HUES48 (cell line): Measurements from ENCODE around the gene SVBP.
A peak's percentile ranks its signal among the peaks of the same experiment; 100 is the strongest.
"Not testable (repeated sequence)": the region's sequence is repeated elsewhere in the genome, so short reads cannot be mapped to it uniquely, and the experiment has no call there.

Experiments
- H3K27ac ChIP-seq: one replicate; pipeline ENCODE4 v1.7.0; 2013; ENCODE audit warnings: low read depth, low read length, inconsistent platforms
- H3K27me3 ChIP-seq: 2 replicates; pipeline ENCODE4 v1.6.1; 2013; ENCODE audit warnings: mild to moderate bottlenecking, low read length; ENCODE audit not compliant: control insufficient read depth, insufficient read depth
- H3K36me3 ChIP-seq: 2 replicates; pipeline ENCODE4 v1.6.1; 2013; ENCODE audit warnings: low read length; ENCODE audit not compliant: control insufficient read depth, insufficient read depth
- H3K4me1 ChIP-seq: 2 replicates; pipeline ENCODE4 v1.6.1; 2013; ENCODE audit warnings: mild to moderate bottlenecking, low read length; ENCODE audit not compliant: control insufficient read depth, insufficient read depth
- H3K4me3 ChIP-seq: 2 replicates; pipeline ENCODE4 v1.5.1; 2013; ENCODE audit warnings: mild to moderate bottlenecking, low read depth, low read length
- H3K9ac ChIP-seq: 2 replicates; pipeline ENCODE4 v1.6.1; 2013; ENCODE audit warnings: mild to moderate bottlenecking, low read depth, low read length, moderate library complexity
- H3K9me3 ChIP-seq: 2 replicates; pipeline ENCODE4 v1.6.1; 2013; ENCODE audit warnings: low read length; ENCODE audit not compliant: control insufficient read depth, insufficient read depth

SVBP gene

DNA sequence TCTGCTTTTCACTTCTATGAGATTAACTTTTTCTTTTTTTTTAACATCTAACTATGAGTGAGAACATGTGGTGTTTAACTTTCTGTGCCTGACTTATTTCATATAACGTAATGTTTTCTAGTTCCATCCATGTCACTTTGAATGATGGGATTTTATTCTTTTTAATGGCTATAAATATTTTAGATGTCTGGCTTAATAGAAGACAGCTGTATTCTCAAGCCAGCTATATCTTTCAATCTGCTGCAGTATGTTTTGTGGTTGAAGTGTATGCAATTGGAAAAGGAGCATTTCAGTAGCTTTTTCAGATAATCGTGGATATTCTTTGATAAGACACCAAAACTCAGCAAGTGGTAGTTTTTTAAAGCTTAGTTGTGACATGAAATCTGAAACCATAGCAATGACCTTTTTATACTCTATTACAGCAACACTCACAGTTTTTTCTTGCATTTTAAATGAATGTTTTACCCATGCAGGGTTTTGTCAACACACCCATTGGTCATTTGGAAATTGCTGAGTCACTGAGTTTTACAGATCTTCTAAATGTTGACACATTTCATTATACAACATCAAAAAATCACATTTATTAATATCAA lies 5.7 kb upstream of the SVBP start:
- no peaks in the 10 kb centered on the region for H3K27me3 ChIP-seq
- H3K9ac ChIP-seq, result no peak overlapping the region
- H3K9me3 ChIP-seq, result no peaks in the 10 kb centered on the region
- no peak overlapping the region for H3K4me3 ChIP-seq
- no peak overlapping the region for H3K27ac ChIP-seq
- H3K4me1 ChIP-seq, result no peaks in the 10 kb centered on the region
- no peaks in the 10 kb centered on the region for H3K36me3 ChIP-seq

DNA sequence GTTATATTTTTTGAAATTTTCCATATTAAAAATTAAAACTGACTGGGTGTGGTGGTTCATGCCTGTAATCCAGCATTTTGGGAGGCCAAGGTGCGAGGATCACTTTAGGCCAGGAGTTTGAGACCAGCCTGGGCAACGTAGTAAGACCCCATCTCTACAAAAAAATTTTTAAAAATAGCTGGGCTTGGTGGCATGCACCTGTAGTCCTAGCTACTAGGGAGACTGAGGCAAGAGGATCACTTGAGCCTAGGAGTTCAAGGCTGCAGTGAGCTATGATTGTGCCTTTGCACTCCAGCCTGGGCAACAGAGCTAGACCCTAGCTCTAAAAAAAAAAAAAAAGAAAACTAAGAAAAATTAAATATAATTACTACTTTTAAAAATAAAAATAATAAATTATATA lies 4.5 kb upstream of the SVBP start:
- Histone ChIP-seq H3K9me3 (no peaks in the 10 kb centered on the region), H3K9ac (no peak overlapping the region), H3K4me1 (peaks cover 3% of the 10 kb centered on the region; the same call in 1 of the 2 replicates), H3K27me3 (no peaks in the 10 kb centered on the region), H3K36me3 (no peaks in the 10 kb centered on the region), H3K27ac (no peak overlapping the region), H3K4me3 (no peak overlapping the region)

DNA sequence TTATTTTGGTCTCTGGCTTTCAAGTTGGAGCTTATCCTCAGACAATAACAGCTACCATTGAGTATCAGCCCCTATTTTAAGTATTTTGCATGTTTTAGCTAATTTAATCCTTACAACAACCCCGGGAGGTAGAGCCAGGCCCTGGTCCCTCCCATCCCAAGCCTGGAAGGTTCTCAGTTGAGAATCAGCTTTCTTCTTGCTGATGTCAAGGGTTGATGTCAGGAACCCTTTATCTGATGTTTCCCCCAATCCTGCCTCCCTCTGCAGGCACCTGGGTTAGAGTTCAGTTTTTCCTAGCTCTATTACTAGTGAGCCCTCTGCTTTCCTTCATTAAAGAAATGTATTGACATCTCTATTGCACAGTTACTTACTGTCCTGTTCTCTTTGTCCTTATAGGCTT lies 3.6 kb upstream of the SVBP start:
- Histone ChIP-seq H3K27me3 (no peaks in the 10 kb centered on the region), H3K4me1 (peaks cover 7% of the 10 kb centered on the region), H3K4me3 (no peak overlapping the region), H3K9me3 (no peaks in the 10 kb centered on the region), H3K9ac (no peak overlapping the region), H3K36me3 (no peaks in the 10 kb centered on the region), H3K27ac (no peak overlapping the region)

DNA sequence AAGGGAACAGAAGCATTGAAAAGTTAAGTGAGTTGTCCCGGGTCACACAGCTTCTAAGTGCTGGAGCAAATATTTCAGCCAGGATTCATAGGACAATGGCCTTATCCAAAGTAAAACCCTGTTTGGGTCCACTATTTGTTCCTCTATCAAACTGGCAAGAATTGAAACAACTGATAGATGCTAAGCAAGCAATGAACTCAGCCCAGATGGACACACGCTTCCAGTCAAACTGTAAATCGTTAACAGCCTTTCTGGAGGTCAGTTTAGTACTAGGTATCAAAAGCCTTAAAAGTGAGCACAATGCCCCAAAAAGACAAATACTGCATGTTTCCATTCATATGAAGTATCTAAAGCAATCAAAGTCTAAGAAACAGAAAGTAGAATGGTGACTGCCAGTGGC lies 779 bp upstream of the SVBP start:
- Histone ChIP-seq H3K27me3 (no peaks in the 10 kb centered on the region), H3K9ac (no peak overlapping the region), H3K36me3 (no peaks in the 10 kb centered on the region), H3K4me1 (peaks cover 9% of the 10 kb centered on the region), H3K4me3 (no peak overlapping the region), H3K9me3 (no peaks in the 10 kb centered on the region), H3K27ac (no peak overlapping the region)

DNA sequence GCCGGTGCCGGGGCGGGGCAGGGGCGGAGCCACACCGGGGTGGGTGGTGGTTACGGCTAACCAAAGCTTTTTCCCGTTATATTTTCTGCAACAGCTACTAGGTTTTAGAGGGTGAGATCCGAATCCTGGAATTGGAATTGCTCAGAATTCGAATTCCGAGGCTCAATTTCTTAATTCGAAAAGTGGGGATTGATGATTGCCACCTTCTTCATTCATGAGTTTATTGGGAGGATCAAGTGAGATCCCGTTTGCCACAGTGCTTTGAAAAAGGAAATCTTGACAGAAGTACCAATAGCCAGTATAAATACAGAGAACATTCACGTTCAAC lies 207 bp upstream of the SVBP start:
- peaks cover 9% of the 10 kb centered on the region for H3K4me1 ChIP-seq
- peak overlapping the region; percentile 61 for H3K4me3 ChIP-seq
- no peaks in the 10 kb centered on the region for H3K27me3 ChIP-seq
- H3K27ac ChIP-seq, result peak overlapping the region; percentile 100
- H3K9ac ChIP-seq, result no peak overlapping the region
- no peaks in the 10 kb centered on the region for H3K36me3 ChIP-seq
- no peaks in the 10 kb centered on the region for H3K9me3 ChIP-seq

DNA sequence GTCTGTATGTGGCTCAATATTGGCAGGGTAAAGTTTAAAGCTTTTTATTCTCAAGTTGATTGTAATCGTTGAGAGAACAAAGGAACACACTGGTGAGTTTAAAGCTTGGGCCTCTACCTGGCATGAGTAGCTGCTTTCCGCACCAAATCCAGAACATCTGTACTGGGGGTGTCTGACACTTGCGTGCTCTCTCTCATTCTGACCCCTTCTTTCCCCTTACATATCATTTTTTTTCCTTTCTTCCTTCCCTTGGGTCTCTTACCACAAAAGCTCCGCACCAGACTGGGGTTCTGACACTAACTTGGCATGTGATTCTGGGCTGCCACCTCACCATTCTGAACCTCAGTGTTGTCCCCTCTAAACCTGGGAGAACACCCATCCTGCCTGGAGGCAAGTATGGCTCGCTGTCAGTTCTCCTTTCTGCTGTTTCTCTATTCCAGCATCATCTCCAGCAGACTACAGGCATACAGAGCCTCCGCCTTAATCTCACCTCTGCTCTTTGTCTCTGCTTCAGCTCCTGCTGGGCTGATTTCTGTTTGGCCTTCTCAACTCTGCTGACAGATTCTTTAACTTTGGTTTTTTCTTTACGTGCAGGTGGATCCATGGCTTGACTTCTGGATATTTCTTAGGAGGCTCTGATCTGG lies 1.1 kb downstream of the SVBP start:
- H3K4me3 ChIP-seq, result peak overlapping the region; percentile 90
- no peaks in the 10 kb centered on the region for H3K9me3 ChIP-seq
- no peaks in the 10 kb centered on the region for H3K27me3 ChIP-seq
- peaks cover 9% of the 10 kb centered on the region for H3K4me1 ChIP-seq
- no peaks in the 10 kb centered on the region for H3K36me3 ChIP-seq
- H3K27ac ChIP-seq, result peak overlapping the region; percentile 100
- peak overlapping the region; percentile 80; the same call in 1 of the 2 replicates for H3K9ac ChIP-seq

DNA sequence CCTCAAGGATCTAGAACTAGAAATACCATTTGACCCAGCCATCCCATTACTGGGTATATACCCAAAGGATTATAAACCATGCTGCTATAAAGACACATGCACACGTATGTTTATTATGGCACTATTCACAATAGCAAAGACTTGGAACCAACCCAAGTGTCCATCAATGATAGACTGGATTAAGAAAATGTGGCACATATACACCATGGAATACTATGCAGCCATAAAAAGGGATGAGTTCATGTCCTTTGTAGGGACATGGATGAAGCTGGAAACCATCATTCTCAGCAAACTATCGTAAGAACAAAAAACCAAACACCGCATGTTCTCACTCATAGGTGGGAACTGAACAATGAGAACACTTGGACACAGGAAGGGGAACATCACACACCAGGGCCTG lies 2.4 kb downstream of the SVBP start:
- not testable (repeated sequence) for H3K27me3 ChIP-seq, H3K4me3 ChIP-seq, H3K9ac ChIP-seq, H3K9me3 ChIP-seq, H3K27ac ChIP-seq, H3K36me3 ChIP-seq, H3K4me1 ChIP-seq

DNA sequence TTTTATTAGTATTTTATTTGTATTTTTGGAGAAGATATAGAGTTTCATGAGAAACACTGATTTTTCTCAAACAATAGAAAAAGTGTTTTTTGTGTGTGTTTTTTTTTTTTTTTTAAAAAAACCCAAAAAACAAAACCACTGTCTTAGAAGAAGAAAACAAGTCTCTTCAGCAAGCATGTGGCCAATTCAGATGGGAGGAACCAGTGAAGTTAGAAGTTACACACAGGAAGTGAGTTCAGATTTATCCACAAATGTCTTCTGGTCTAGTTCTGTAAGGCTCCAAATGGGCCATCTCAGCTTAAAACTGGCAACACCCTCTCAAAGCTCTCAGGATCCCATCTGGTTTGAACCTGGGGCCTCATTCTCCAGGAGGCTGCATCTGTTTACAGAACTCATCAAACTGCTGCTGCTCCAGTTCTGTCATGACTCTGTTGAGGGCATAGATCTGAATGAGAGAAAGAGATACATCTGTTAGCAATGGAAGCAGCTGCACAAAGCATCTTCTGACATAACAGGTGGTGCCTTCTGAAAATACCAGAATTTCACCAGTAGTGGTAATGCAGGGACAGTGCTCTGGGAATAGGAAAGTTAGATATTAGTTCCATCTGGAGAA lies 10.0 kb downstream of the SVBP start:
- Histone ChIP-seq H3K9me3 (0 out of 2 replicates have a peak, but pooled peaks cover 6% of the 10 kb centered on the region), H3K4me1 (no peaks in the 10 kb centered on the region), H3K4me3 (no peak overlapping the region), H3K36me3 (no peaks in the 10 kb centered on the region), H3K27me3 (no peaks in the 10 kb centered on the region), H3K27ac (no peak overlapping the region), H3K9ac (no peak overlapping the region)

DNA sequence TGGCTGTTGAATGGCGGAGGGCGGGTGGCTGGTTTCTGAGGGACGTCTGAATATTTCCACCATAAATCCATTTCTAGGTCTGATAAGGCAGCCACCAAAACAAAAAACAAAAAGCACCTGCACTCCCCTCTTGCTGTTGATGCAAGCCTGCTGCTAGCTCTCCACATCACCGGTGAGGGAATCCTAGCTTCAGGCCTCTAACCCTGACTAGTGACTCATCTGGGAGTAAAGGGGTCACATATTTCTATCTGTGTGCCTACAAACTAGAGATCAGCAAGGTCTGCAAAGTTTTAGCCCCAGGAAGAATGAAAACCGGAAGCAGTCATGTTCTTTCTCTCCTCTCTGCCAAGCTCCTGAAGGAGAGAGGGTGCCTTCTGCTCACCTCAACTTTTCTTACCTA lies 10.6 kb downstream of the SVBP start:
- Histone ChIP-seq H3K9ac (no peak overlapping the region), H3K4me1 (no peaks in the 10 kb centered on the region), H3K36me3 (no peaks in the 10 kb centered on the region), H3K27ac (no peak overlapping the region), H3K27me3 (no peaks in the 10 kb centered on the region), H3K4me3 (no peak overlapping the region), H3K9me3 (0 out of 2 replicates have a peak, but pooled peaks cover 6% of the 10 kb centered on the region)

DNA sequence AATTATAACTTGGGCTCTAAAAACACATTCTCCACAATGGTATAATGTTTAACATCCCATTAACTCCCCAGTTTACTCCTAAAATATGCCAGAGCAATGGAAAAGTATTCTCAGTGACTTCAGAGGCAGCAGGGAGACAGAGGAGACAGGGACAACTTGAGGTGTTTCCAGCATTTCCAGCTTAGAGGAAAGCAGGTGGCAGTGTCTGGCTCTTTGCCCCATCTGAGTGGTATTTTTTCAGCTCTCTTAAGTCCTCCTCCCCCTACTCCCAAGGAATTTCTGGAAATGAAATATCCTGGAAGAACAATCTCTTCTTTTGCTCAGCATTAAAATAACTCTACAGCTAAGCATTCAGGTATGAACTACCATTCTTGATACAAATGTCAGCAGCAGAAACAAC lies 11.0 kb downstream of the SVBP start:
- 0 out of 2 replicates have a peak, but pooled peaks cover 6% of the 10 kb centered on the region for H3K9me3 ChIP-seq
- H3K27ac ChIP-seq, result no peak overlapping the region
- no peak overlapping the region for H3K4me3 ChIP-seq
- H3K4me1 ChIP-seq, result no peaks in the 10 kb centered on the region
- H3K27me3 ChIP-seq, result no peaks in the 10 kb centered on the region
- no peaks in the 10 kb centered on the region for H3K36me3 ChIP-seq
- no peak overlapping the region for H3K9ac ChIP-seq

DNA sequence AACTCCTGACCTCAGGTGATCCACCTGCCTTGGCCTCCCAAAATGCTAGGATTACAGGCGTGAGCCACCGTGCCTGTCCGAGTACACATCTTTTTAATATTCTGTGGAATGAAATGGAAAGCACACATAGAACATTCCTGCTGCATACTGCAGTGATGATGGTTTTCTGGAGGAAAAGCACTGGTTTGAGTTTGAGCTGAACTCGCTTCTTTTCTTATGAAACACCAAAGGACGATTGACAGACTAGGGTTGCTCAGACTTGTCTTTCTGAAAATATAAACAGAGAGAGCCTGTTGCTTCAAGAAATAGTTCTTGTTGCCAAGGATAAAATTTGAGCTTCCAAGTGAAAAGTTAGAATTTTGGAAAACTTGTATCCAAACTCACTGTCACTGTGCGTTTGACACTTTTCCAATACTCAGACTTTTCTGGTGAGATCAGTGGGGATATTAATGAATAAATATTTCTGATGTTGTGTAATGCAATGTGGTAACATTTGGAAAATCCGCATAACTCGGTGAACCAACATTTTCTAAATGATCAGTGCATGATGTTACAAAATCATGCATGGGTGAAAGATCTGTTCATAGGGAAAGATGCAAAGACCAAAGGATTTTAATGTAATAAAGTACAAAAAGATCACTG lies 15.2 kb downstream of the SVBP start:
- Histone ChIP-seq H3K9me3 (0 out of 2 replicates have a peak, but pooled peaks cover 6% of the 10 kb centered on the region), H3K4me3 (no peak overlapping the region), H3K36me3 (no peaks in the 10 kb centered on the region), H3K27me3 (no peaks in the 10 kb centered on the region), H3K4me1 (no peaks in the 10 kb centered on the region), H3K9ac (no peak overlapping the region), H3K27ac (no peak overlapping the region)
